ENCODE measurements around the gene PCDH15.

GRCh38 chr10:54009672-54010071 is 791.4 kb downstream of the PCDH15 start:
- TF ChIP-seq EZH2phosphoT487 (IDR thresholded peaks at IDR 0.05; ENCODE audit: borderline replicate concordance) (no peak), CTCF (conservative IDR thresholded peaks at IDR 0.05; ENCODE audit: low read length) (no peak)

Measured in Loucy (cell line).